Right ventricle myocardium superior (tissue), 1 donor: ENCODE results near the gene TFPI2. TPM values are rescaled to one million over a fixed set of nuclear protein-coding genes. Genes with fewer than 3 reads are reported as not detected.
"Not testable (repeated sequence)": the region's sequence is repeated elsewhere in the genome, so short reads cannot be mapped to it uniquely, and the experiment has no call there.

Source experiments
- ATAC-seq: fragments of 200-7000 bp; cut with Tn5 transposase; one replicate; pipeline ENCODE4 v1.9.1; 2020; ENCODE audit warnings: mild to moderate bottlenecking; ENCODE audit not compliant: poor library complexity
- DNase-seq: peaks from one replicate; pipeline ENCODE4 v3.0.0-alpha.2; 2020
- intact Hi-C: fragments of 100-400 bp; cut with DNase I; formaldehyde crosslinking; loops from one replicate; pipeline ENCODE4 v1.11.2; 2022
- total RNA-seq: library from RNA; stranded (reverse); fragmentation: NEBNext Ultra II Directional; extraction: Animal tissue kit (Norgen Biotek cat#: 25700); gene quantifications from one replicate; pipeline ENCODE4 v1.2.1, GENCODE V29; 2021
- donor health status: DM: no; HTN: yes; CAD: no; lungs with severe emphysema.

Gene TFPI2
- total RNA-seq, 1 donor from 2014 or later, result 1.3 TPM

- intact Hi-C loops, ATAC-seq, DNase-seq: not testable (repeated sequence)
These were observed 21.1 kb upstream of the TFPI2 start for GRCh38 chr7:93911661-93912060.

- DNase-seq, intact Hi-C loops: not testable (repeated sequence)
- peak; percentile 71 for ATAC-seq
These were observed 20.7 kb upstream of the TFPI2 start for GRCh38 chr7:93911242-93911641.

GRCh38 chr7:93910076-93910994 is 19.8 kb upstream of the TFPI2 start:
- intact Hi-C loops, result no loop called here
- ATAC-seq (peak; percentile 83), DNase-seq (no peak)

- DNase-seq (no peak), ATAC-seq (no peak)
- intact Hi-C loops, result loop anchor here (10.0 kb wide), 1 partner anchor 369 kb away; no protein-coding TSS in a partner anchor
These were observed 15.7 kb upstream of the TFPI2 start, which contains the start of gene GNGT1 for GRCh38 chr7:93906267-93906666. GNGT1 (plus strand) TSS chr7:93906567; CDS start chr7:93906747, 180 bp downstream.

GRCh38 chr7:93902777-93903423 is 12.3 kb upstream of the TFPI2 start:
- intact Hi-C loops, result loop anchor here (5.0 to 10.0 kb wide), 2 partner anchors 184 to 372 kb away; no protein-coding TSS in a partner anchor
- peak; percentile 67 for ATAC-seq
- DNase-seq, result no peak

GRCh38 chr7:93897680-93898079 is 7.1 kb upstream of the TFPI2 start:
- intact Hi-C loops, result no loop called here
- DNase-seq (no peak), ATAC-seq (no peak)

DNA sequence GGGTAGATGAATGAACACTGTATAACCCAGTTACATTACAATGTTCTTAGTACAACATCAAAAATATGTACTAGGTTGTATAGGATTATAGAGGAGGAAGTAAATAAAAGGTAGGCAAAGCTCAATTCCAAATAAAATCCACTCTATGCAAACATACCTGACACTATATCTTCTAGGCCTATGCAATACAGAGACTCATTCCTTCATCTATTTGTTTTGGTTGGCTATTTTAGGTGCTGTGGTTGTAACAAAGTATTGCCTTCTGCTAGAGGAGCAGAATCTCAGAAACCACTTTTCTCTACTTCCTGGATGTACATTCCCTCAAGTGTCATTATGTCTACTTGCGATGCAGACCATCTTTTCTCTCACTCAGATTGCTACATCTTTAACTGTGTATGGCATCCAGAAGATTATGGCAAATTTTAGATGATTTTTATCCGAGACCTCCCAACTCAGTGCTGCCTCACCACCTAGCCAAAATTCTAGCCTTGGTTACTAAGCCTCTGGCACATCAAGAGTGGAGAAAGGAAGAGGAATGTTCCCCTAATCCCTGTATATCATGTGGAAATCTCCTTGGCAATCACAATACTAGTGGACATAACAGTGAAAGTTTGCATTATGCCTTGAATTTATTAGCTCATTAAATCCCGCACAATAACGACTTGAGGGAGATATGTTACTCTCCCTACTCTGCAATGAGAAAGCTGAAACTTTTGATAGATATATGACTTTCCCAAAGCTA is 5.5 kb upstream of the TFPI2 start:
- ATAC-seq (no peak), DNase-seq (no peak)
- intact Hi-C loops, result no loop called here

GRCh38 chr7:93894966-93895640 is 4.5 kb upstream of the TFPI2 start:
- ATAC-seq, result peak; percentile 25
- intact Hi-C loops, result no loop called here
- DNase-seq, result no peak

- ATAC-seq, result no peak
- intact Hi-C loops, result no loop called here
- no peak for DNase-seq
These were observed 3.9 kb upstream of the TFPI2 start for GRCh38 chr7:93894426-93894825.

DNA sequence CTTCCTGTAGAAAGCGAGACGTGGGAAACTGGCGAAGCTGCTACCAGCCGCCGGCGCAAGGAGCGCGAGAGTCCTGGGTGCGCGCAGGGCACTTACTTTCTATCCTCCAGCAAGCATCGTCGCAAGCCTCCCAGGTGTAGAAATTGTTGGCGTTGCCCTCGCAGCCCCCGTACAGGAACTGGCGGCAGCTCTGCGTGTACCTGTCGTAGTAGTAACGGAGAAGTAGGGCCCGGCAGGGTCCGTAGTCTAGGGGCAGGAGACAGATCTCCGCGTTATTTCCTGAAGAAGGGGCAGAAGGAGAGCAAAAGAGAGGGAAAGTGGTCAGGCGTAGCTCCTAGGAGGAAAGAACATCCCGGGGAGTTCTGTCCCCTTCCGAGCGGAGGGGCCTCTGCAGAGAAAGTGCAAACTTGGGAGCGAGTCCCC is 501 bp downstream of the TFPI2 start:
- ATAC-seq, result peak; percentile 64
- intact Hi-C loops, result no loop called here
- DNase-seq, result no peak

DNA sequence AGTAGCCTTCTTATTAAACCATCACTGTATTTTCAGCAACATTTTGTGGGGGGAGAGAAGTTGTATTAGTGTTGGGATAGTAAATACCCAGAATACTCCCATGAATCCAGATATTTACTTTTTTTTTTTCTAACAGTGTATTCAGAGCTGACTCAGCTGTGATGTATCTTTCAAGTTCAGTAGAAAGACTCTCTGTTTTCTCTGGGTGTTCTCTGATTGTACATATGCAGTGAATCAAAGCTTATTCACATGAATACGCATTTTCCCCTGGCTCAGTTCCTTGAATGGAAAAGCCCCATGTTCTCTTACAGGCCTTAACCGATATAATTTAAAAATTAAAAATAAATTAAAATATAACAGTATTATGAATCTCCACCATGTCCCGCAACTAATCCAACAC is 1.3 kb downstream of the TFPI2 start:
- intact Hi-C loops, result no loop called here
- no peak for ATAC-seq

GRCh38 chr7:93884541-93884940 is 6.0 kb downstream of the TFPI2 start:
- DNase-seq (no peak), ATAC-seq (no peak)
- intact Hi-C loops, result no loop called here

More for the DNA sequence above, 1.3 kb downstream of the TFPI2 start:
- no peak for DNase-seq

- no peak for DNase-seq
- intact Hi-C loops, result no loop called here
- ATAC-seq, result no peak
These were observed 6.6 kb downstream of the TFPI2 start for GRCh38 chr7:93883917-93884345.

- intact Hi-C loops, result no loop called here
These were observed 7.3 kb downstream of the TFPI2 start for GRCh38 chr7:93883078-93883916.

GRCh38 chr7:93882468-93882867 is 8.1 kb downstream of the TFPI2 start:
- intact Hi-C loops, result no loop called here
- DNase-seq, result no peak
- no peak for ATAC-seq

More at GRCh38 chr7:93883078-93883916, 7.3 kb downstream of the TFPI2 start:
- DNase-seq (no peak), ATAC-seq (no peak)

DNA sequence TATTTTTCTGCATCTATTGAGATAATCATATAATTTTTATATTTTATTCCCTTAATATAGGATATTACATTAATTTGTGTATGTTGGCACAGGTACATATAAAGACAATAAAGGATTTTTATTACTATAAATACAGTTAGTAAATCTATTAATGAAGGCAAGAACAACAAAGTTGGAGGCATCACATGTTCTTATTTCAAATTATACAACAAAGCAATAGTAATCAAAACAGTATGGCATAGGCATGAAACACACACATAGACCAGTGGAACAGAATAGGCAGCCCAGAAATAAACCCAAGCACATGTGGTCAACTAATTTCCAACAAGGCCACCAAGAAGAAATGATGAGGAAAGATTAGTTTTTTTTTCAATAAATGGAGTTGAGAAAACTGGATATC is 11.2 kb downstream of the TFPI2 start:
- intact Hi-C loops, result no loop called here
- DNase-seq (no peak), ATAC-seq (no peak)

- DNase-seq (no peak), ATAC-seq (no peak)
- intact Hi-C loops, result no loop called here
These were observed 12.8 kb downstream of the TFPI2 start for GRCh38 chr7:93877742-93878141.
